SK-N-SH (cell line): ENCODE results near the gene SLC16A8. TPM values are rescaled to one million over a fixed set of nuclear protein-coding genes. Genes with fewer than 3 reads are reported as not detected.

Experiments used
- CTCF ChIA-PET: fragments of 300-600, 350-600 bp; formaldehyde crosslinking; extraction: SDS; loops from one replicate; lab custom pipeline; 2021; lab: Yijun Ruan, JAX
- POLR2A ChIA-PET: fragments of 350-600 bp; sonication (Branson Sonifier 250); formaldehyde crosslinking; extraction: SDS; loops from one replicate; lab custom pipeline; 2020; ENCODE audit warnings: antibody characterized with exemption, inconsistent platforms; lab: Yijun Ruan, JAX
- DNase-seq: peaks from one replicate; pipeline ENCODE4 v3.0.0; 2012
- H2AFZ ChIP-seq: fragments of 200-600 bp; sonication (generic); 2 replicates; pipeline ENCODE4 v1.8.1; 2016; ENCODE audit warnings: antibody characterized with exemption, mild to moderate bottlenecking, low read depth
- H3F3A ChIP-seq: fragments of 200-600 bp; sonication (generic); replicated peaks from 2 replicates; pipeline ENCODE3; 2016; ENCODE audit warnings: antibody characterized with exemption, mild to moderate bottlenecking; ENCODE audit not compliant: insufficient read depth
- H3K27ac ChIP-seq, 2 experiments: fragments of 200-500 bp in 1 of 2; fragments of 200-600 bp in 1 of 2; sonication (Bioruptor generic) in 1 of 2; sonication (generic), shearing (Covaris generic) in 1 of 2; 2 replicates each; pipeline versions ENCODE4 v1.5.1 to v1.6.1; 2014 to 2016; ENCODE audit warnings: low read depth in 2 of 2, inconsistent platforms in 1 of 2, low read length in 1 of 2, mild to moderate bottlenecking in 1 of 2, mixed read lengths in 1 of 2
- H3K27me3 ChIP-seq: fragments of 200-600 bp; sonication (generic), shearing (Covaris generic); 2 replicates; pipeline ENCODE4 v1.6.1; 2016; ENCODE audit warnings: mixed run types; ENCODE audit not compliant: insufficient read depth
- H3K36me3 ChIP-seq, 2 experiments: fragments of 200-500 bp in 1 of 2; fragments of 200-600 bp in 1 of 2; sonication (Bioruptor generic) in 1 of 2; sonication (generic) in 1 of 2; replicated peaks in 1 of 2; 2 replicates each; pipeline versions ENCODE3 to v1.5.1; 2014 to 2016; ENCODE audit warnings: low read length in 1 of 2, mild to moderate bottlenecking in 1 of 2; ENCODE audit not compliant: insufficient read depth in 2 of 2, control insufficient read depth in 1 of 2
- H3K4me1 ChIP-seq, 2 experiments: fragments of 200-500 bp in 1 of 2; fragments of 200-600 bp in 1 of 2; sonication (Bioruptor generic) in 1 of 2; sonication (generic), shearing (Covaris generic) in 1 of 2; 2 replicates each; pipeline versions ENCODE4 v1.5.1 to v1.6.1; 2014 to 2016; ENCODE audit warnings: low read depth in 1 of 2, low read length in 1 of 2, mixed run types in 1 of 2; ENCODE audit not compliant: insufficient read depth in 2 of 2, control insufficient read depth in 1 of 2
- H3K4me2 ChIP-seq: fragments of 200-600 bp; sonication (generic), shearing (Covaris generic); 2 replicates; pipeline ENCODE4 v1.6.1; 2017; ENCODE audit warnings: mixed run types
- H3K4me3 ChIP-seq, 2 experiments: fragments of 200-500 bp in 1 of 2; fragments of 200-600 bp in 1 of 2; sonication (Bioruptor generic) in 1 of 2; sonication (generic), shearing (Covaris generic) in 1 of 2; 2 replicates each; pipeline versions ENCODE4 v1.5.1 to v1.8.1; 2014 to 2016; ENCODE audit warnings: low read depth in 2 of 2, inconsistent platforms in 1 of 2, low read length in 1 of 2, mild to moderate bottlenecking in 1 of 2, mixed read lengths in 1 of 2, moderate library complexity in 1 of 2
- H3K79me2 ChIP-seq: fragments of 200-600 bp; sonication (generic); 2 replicates; pipeline ENCODE4 v1.8.1; 2017; ENCODE audit warnings: mild to moderate bottlenecking; ENCODE audit not compliant: insufficient read depth
- H3K9ac ChIP-seq: fragments of 200-600 bp; sonication (generic); 2 replicates; pipeline ENCODE4 v1.6.1; 2017; ENCODE audit warnings: mixed run types
- H3K9me2 ChIP-seq: fragments of 200-600 bp; sonication (generic); 2 replicates; pipeline ENCODE4 v1.6.1; 2017; ENCODE audit warnings: mixed run types
- H3K9me3 ChIP-seq: fragments of 200-600 bp; sonication (generic); 2 replicates; pipeline ENCODE4 v1.6.1; 2017; ENCODE audit warnings: mixed run types, mild to moderate bottlenecking, moderate library complexity
- H4K20me1 ChIP-seq: fragments of 200-600 bp; sonication (generic); 2 replicates; pipeline ENCODE4 v1.6.1; 2017; ENCODE audit warnings: mild to moderate bottlenecking, mixed run types; ENCODE audit not compliant: insufficient read depth
- CHD2 ChIP-seq: fragments of 150-350 bp; IDR thresholded peaks from 2 replicates; pipeline ENCODE4 v1.6.1; 2018; ENCODE audit warnings: low read length; ENCODE audit not compliant: partially characterized antibody
- EP300 ChIP-seq, 2 experiments: IDR thresholded peaks; 2 replicates each; pipeline versions ENCODE4 v1.4.0 to v1.6.1; 2012; ENCODE audit warnings: borderline replicate concordance in 1 of 2, low read depth in 1 of 2, low read length in 1 of 2
- JUND ChIP-seq: IDR thresholded peaks from 2 replicates; pipeline ENCODE4 v1.4.0; 2012
- MEF2A ChIP-seq: IDR thresholded peaks from 2 replicates; pipeline ENCODE4 v1.4.0; 2012; ENCODE audit warnings: low read depth, borderline replicate concordance
- TCF12 ChIP-seq: IDR thresholded peaks from 2 replicates; pipeline ENCODE4 v1.4.0; 2012
- TEAD4 ChIP-seq: IDR thresholded peaks from 2 replicates; pipeline ENCODE4 v1.4.0; 2012; ENCODE audit warnings: mild to moderate bottlenecking, borderline replicate concordance; ENCODE audit not compliant: insufficient read depth
- YY1 ChIP-seq: IDR thresholded peaks from 2 replicates; pipeline ENCODE4 v1.4.0; 2012; ENCODE audit warnings: low read depth, mild to moderate bottlenecking
- WGBS: methylation state at CpG from one replicate; pipeline ENCODE4 v1.1.6; 2017; ENCODE audit warnings: low lambda C conversion rate; 5-methylcytosine and 5-hydroxymethylcytosine counted together
- polyA plus RNA-seq, 3 experiments: library from polyadenylated mRNA; depleted of rRNA; stranded (reverse); fragments of >200 nt; gene quantifications; 2 replicates each; pipeline ENCODE4 v1.2.3, GENCODE V29; 2012
- TF ChIP-seq, protein P1 (sequence below): IDR thresholded peaks from 2 replicates; pipeline ENCODE4 v1.6.1; 2012; ENCODE audit warnings: mild to moderate bottlenecking, low read depth, low read length, moderate library complexity
- TF ChIP-seq, protein P2 (sequence below): IDR thresholded peaks from 2 replicates; pipeline ENCODE4; 2012

SLC16A8 gene
- polyA plus RNA-seq, 1 of the 3 experiments (the other 2 are of a cell fraction) = not detected

DNA sequence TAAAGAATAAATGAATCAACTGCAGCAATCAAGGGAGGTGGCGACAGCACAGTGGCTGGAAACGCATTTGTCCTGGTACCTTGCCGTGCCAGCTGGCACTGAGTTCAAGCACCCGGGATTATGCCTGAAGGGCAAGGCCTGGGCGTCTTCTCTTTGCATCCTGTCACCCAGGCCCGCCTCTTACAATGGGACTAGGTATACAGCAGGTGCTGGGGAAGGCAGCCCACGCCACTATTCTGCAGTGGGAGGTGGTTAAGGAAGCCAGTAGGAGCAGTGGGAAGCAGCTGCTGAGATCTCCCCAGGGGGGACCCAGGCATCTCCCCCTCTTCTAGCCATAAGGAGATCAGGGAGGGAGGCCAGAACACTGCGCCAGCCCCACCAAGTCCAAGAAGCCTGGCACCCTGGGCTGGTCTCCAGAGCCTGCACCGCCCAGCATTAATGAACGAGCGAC lies 41.8 kb upstream of the SLC16A8 start:
- Histone ChIP-seq H4K20me1 (no peaks in the 10 kb centered on the region), H3K27ac (no peak overlapping the region), H3K79me2 (no peaks in the 10 kb centered on the region), H3K4me2 (no peak overlapping the region), H3K4me1 (no peaks in the 10 kb centered on the region), H3F3A (no peaks in the 10 kb centered on the region), H3K9ac (no peak overlapping the region), H2AFZ (no peak overlapping the region), H3K36me3 (no peaks in the 10 kb centered on the region), H3K9me3 (no peaks in the 10 kb centered on the region), H3K27me3 (no peaks in the 10 kb centered on the region), H3K9me2 (no peaks in the 10 kb centered on the region), H3K4me3 (no peak overlapping the region)
- TF ChIP-seq, protein P1, sequence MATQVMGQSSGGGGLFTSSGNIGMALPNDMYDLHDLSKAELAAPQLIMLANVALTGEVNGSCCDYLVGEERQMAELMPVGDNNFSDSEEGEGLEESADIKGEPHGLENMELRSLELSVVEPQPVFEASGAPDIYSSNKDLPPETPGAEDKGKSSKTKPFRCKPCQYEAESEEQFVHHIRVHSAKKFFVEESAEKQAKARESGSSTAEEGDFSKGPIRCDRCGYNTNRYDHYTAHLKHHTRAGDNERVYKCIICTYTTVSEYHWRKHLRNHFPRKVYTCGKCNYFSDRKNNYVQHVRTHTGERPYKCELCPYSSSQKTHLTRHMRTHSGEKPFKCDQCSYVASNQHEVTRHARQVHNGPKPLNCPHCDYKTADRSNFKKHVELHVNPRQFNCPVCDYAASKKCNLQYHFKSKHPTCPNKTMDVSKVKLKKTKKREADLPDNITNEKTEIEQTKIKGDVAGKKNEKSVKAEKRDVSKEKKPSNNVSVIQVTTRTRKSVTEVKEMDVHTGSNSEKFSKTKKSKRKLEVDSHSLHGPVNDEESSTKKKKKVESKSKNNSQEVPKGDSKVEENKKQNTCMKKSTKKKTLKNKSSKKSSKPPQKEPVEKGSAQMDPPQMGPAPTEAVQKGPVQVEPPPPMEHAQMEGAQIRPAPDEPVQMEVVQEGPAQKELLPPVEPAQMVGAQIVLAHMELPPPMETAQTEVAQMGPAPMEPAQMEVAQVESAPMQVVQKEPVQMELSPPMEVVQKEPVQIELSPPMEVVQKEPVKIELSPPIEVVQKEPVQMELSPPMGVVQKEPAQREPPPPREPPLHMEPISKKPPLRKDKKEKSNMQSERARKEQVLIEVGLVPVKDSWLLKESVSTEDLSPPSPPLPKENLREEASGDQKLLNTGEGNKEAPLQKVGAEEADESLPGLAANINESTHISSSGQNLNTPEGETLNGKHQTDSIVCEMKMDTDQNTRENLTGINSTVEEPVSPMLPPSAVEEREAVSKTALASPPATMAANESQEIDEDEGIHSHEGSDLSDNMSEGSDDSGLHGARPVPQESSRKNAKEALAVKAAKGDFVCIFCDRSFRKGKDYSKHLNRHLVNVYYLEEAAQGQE = no peak
- TF ChIP-seq TEAD4 = no peak
- DNase-seq = no peak
- 86% methylated on average over 2 of the region's 11 CpGs for WGBS
- POLR2A ChIA-PET = no interaction called here
- CTCF ChIA-PET = interaction anchor here (3.8 kb wide), 1 partner anchor 11 kb away, joined by 17 read pairs; no protein-coding TSS in a partner anchor

DNA sequence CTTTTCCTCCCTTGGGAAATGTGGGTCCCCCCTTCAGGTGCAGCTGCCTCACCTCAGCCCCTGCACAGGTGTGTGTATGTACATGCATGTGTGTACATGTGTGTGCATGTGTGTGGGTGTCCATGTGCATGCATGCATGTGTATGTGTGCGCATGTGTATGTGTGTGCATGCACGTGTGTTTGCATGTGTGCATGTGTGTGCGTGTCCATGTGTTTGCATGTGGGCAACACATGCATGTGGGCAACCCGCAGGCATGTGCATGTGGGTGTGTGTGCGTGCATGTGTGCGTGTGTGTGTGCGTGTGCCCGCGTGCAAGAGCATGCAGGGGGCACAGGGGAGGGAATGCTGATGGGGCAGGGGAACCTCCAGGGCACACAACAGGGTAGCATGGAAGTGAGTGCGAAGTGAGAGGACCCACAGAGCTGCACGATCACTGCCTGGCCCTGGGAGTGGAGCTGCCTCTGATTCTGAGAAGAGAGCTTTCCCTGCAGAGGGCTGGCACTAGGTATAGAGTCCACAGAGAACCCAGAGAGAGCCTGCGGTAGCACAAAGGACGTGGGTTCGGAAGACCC lies 41.1 kb upstream of the SLC16A8 start:
- Histone ChIP-seq H3K4me3 (no peak overlapping the region), H4K20me1 (no peaks in the 10 kb centered on the region), H3K4me1 (no peaks in the 10 kb centered on the region), H3K27me3 (no peaks in the 10 kb centered on the region), H2AFZ (no peak overlapping the region), H3K9me3 (no peaks in the 10 kb centered on the region), H3K9ac (no peak overlapping the region), H3K27ac (no peak overlapping the region), H3K9me2 (no peaks in the 10 kb centered on the region), H3F3A (no peaks in the 10 kb centered on the region), H3K4me2 (no peak overlapping the region), H3K36me3 (no peaks in the 10 kb centered on the region), H3K79me2 (no peaks in the 10 kb centered on the region)
- TF ChIP-seq TCF12 = no peak
- WGBS = 91% methylated on average over 11 of the region's 14 CpGs
- CTCF ChIA-PET = interaction anchor here (3.8 kb wide), 1 partner anchor 11 kb away, joined by 17 read pairs; no protein-coding TSS in a partner anchor
- POLR2A ChIA-PET = no interaction called here
- no peak for DNase-seq

DNA sequence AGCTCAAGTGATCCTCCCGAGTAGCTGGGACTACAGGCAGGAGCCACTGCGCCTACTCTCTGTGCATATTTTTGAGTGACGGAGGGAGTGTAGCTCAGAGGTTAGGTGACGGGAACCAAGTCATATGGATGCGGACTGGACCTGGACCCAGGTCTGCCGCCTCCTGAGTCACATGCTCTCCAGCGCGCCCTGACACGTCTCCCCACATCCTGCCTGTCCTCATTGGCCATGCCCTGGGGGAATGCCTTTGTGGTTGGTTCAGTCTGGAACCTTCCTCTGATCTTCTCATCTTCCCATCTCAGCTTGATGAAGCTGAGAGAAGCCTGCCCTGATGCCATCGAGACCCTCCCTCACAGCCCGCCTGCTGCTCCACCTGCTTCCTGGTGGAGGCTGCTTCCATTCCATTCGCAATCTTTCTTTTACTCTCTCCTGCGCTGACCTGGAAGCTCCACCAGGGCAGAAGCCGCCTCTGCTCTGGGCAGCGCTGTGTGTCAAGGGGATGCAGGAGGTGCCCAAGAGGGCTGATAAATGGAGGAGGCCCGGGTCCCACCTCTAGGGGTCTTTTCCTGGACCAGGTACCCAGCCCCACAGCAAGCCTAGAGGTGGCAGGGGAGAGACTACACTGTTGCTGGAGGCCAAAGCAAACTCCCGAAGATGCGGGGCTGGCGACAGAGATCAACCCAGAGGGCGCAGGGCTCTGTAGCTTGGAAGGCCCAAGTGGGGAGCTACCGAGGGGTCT lies 40.4 kb upstream of the SLC16A8 start:
- Histone ChIP-seq H3K79me2 (no peaks in the 10 kb centered on the region), H4K20me1 (no peaks in the 10 kb centered on the region), H3K9me2 (no peaks in the 10 kb centered on the region), H2AFZ (no peak overlapping the region), H3K9ac (no peak overlapping the region), H3K9me3 (no peaks in the 10 kb centered on the region), H3K27ac (no peak overlapping the region), H3K36me3 (no peaks in the 10 kb centered on the region), H3K4me3 (no peak overlapping the region), H3F3A (no peaks in the 10 kb centered on the region), H3K4me2 (no peak overlapping the region), H3K27me3 (no peaks in the 10 kb centered on the region), H3K4me1 (no peaks in the 10 kb centered on the region)
- POLR2A ChIA-PET = no interaction called here
- 95% methylated on average over 11 of the region's 21 CpGs for WGBS
- CTCF ChIA-PET = interaction anchor here (3.8 kb wide), 1 partner anchor 10 kb away, joined by 17 read pairs; no protein-coding TSS in a partner anchor
- no peak for DNase-seq
- TF ChIP-seq EP300 (IDR thresholded peaks at IDR 0.05; ENCODE audit: borderline replicate concordance in 1 of 2, low read depth in 1 of 2, low read length in 1 of 2) (no peak), JUND (no peak), MEF2A (no peak), CHD2 (no peak), YY1 (no peak)
- TF ChIP-seq, protein P2, sequence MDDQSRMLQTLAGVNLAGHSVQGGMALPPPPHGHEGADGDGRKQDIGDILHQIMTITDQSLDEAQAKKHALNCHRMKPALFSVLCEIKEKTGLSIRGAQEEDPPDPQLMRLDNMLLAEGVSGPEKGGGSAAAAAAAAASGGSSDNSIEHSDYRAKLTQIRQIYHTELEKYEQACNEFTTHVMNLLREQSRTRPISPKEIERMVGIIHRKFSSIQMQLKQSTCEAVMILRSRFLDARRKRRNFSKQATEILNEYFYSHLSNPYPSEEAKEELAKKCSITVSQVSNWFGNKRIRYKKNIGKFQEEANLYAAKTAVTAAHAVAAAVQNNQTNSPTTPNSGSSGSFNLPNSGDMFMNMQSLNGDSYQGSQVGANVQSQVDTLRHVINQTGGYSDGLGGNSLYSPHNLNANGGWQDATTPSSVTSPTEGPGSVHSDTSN = no peak
